Keratinocyte (primary cell): ENCODE data around the gene CCDC92. TPM values are rescaled to one million over a fixed set of nuclear protein-coding genes. Genes with fewer than 3 reads are reported as not detected.

Source experiments
- DNase-seq: peaks from one replicate; pipeline ENCODE4 v3.0.0-alpha.2; 2011; ENCODE audit warnings: low read depth, missing footprints, low spot score
- FAIRE-seq: peaks from 2 replicates; lab custom pipeline; 2011; peaks lifted over from hg19 to GRCh38; lab: Jason Lieb, UNC
- H2AFZ ChIP-seq: 2 replicates; pipeline ENCODE4 v1.6.0; 2012; ENCODE audit warnings: low read length, control low read depth, inconsistent platforms; ENCODE audit not compliant: control insufficient read depth
- H3K27ac ChIP-seq: 2 replicates; pipeline ENCODE4 v1.5.1; 2011; ENCODE audit warnings: low read length; ENCODE audit not compliant: control insufficient read depth, insufficient read depth
- H3K27me3 ChIP-seq: 3 replicates; pipeline ENCODE4 v1.6.0; 2011; ENCODE audit warnings: low read length; ENCODE audit not compliant: control insufficient read depth, insufficient read depth; ENCODE audit errors: extremely low read depth
- H3K36me3 ChIP-seq, 2 experiments: 2 replicates in 1 of 2; 3 replicates in 1 of 2; pipeline ENCODE4 v1.5.1; 2011; ENCODE audit warnings: low read length in 2 of 2, mild to moderate bottlenecking in 1 of 2; ENCODE audit not compliant: control insufficient read depth in 2 of 2, insufficient read depth in 2 of 2; ENCODE audit errors: extremely low read depth in 1 of 2
- H3K4me1 ChIP-seq: 3 replicates; pipeline ENCODE4 v1.5.1; 2011; ENCODE audit warnings: low read length; ENCODE audit not compliant: control insufficient read depth, insufficient read depth; ENCODE audit errors: extremely low read depth
- H3K4me2 ChIP-seq: 3 replicates; pipeline ENCODE4 v1.6.0; 2011; ENCODE audit warnings: low read depth, low read length; ENCODE audit not compliant: control insufficient read depth, insufficient read depth; ENCODE audit errors: extremely low read depth
- H3K4me3 ChIP-seq, 3 experiments: fragments of 200-600 bp in 1 of 3; sonication (generic) in 1 of 3; 2 replicates in 2 of 3; 3 replicates in 1 of 3; pipeline ENCODE4 v1.5.1; 2011 to 2016; ENCODE audit warnings: low read length in 3 of 3, mild to moderate bottlenecking in 3 of 3, control low read depth in 2 of 3, inconsistent platforms in 1 of 3, low read depth in 1 of 3, mixed read lengths in 1 of 3, mixed run types in 1 of 3, moderate library complexity in 1 of 3; ENCODE audit not compliant: control insufficient read depth in 2 of 3, insufficient read depth in 2 of 3; ENCODE audit errors: extremely low read depth in 1 of 3
- H3K79me2 ChIP-seq: 2 replicates; pipeline ENCODE4 v1.6.0; 2012; ENCODE audit warnings: low read length; ENCODE audit not compliant: control insufficient read depth, insufficient read depth
- H3K9ac ChIP-seq: 3 replicates; pipeline ENCODE4 v1.6.0; 2011; ENCODE audit warnings: low read length; ENCODE audit not compliant: control insufficient read depth, insufficient read depth; ENCODE audit errors: extremely low read depth
- H3K9me1 ChIP-seq: 3 replicates; pipeline ENCODE4 v1.6.0; 2011; ENCODE audit warnings: low read length; ENCODE audit not compliant: control insufficient read depth, insufficient read depth; ENCODE audit errors: extremely low read depth
- H3K9me3 ChIP-seq: 2 replicates; pipeline ENCODE4 v1.5.1; 2012; ENCODE audit warnings: low read depth, low read length; ENCODE audit not compliant: control insufficient read depth
- H4K20me1 ChIP-seq: 3 replicates; pipeline ENCODE4 v1.6.0; 2011; ENCODE audit warnings: low read length; ENCODE audit not compliant: control insufficient read depth, insufficient read depth; ENCODE audit errors: extremely low read depth
- EZH2 ChIP-seq: IDR thresholded peaks from one replicate; pipeline ENCODE4 v1.6.1; 2012; ENCODE audit warnings: inconsistent platforms, mild to moderate bottlenecking, low read length, moderate library complexity
- dilution Hi-C: fragments of 300-500 bp; cut with MboI; formaldehyde crosslinking; loops from one replicate; pipeline ENCODE4 v1.7.0; 2020; ENCODE audit warnings: low sequenced_read_pairs; ENCODE audit not compliant: extremely low pct_ligation_motif_present
- polyA plus RNA-seq, 5 experiments: library from polyadenylated mRNA; depleted of rRNA in 3 of 5; stranded (reverse) in 3 of 5; stranded (forward) in 1 of 5; unstranded in 1 of 5; fragments of >200 nt; gene quantifications; 1 replicate in 1 of 5; 2 replicates in 3 of 5; 3 replicates in 1 of 5; pipeline versions ENCODE4 v1.2.1 to v1.2.3, GENCODE V29; 2011 to 2012; ENCODE audit warnings: missing spikeins in 2 of 5, low read depth in 1 of 5, low replicate concordance in 1 of 5
- TF ChIP-seq, protein P1 (sequence below), 3 experiments: IDR thresholded peaks in 1 of 3; conservative IDR thresholded peaks in 1 of 3; optimal IDR thresholded peaks in 1 of 3; 2 replicates in 2 of 3; 3 replicates in 1 of 3; pipeline versions ENCODE3 to v1.5.1; 2011; ENCODE audit warnings: low read length in 3 of 3, mild to moderate bottlenecking in 3 of 3, moderate library complexity in 2 of 3, control low read depth in 1 of 3, inconsistent platforms in 1 of 3; ENCODE audit not compliant: insufficient read depth in 2 of 3; ENCODE audit errors: extremely low read depth in 1 of 3

CCDC92 gene
- polyA plus RNA-seq, 1 donor (not counting 4 experiments of a cell fraction or from before 2014, with no cell fraction given): 8.3 TPM

DNA sequence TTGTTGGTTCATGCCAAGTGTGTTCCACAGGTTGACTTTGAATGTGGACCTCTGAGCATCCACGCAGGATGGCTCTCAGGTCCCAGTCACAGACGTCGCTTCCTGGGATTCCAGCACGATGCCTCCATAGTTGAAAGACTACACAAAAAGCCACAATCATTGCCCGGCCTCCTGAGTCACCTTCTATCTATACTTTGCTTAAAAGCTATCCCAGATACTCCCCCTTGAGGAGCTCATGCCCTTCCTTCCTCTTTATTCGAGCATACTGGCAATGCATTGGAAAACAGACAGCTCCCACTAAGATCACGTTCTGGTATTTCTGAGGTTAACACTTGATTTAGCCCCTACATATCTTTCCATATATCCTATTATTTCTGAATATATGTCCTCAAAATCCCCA is 40.4 kb upstream of the CCDC92 start:
- no peak overlapping the region for H3K4me3 ChIP-seq
- H3K9ac ChIP-seq: no peak overlapping the region
- no peaks in the 10 kb centered on the region for H4K20me1 ChIP-seq
- no peaks in the 10 kb centered on the region for H3K9me3 ChIP-seq
- dilution Hi-C loops: no loop called here
- DNase-seq (no peak), FAIRE-seq (no peak)
- H3K27ac ChIP-seq: no peak overlapping the region
- no peaks in the 10 kb centered on the region for H3K9me1 ChIP-seq
- H2AFZ ChIP-seq: no peak overlapping the region
- no peaks in the 10 kb centered on the region for H3K79me2 ChIP-seq
- peaks cover 4% of the 10 kb centered on the region for H3K4me1 ChIP-seq
- H3K4me2 ChIP-seq: no peak overlapping the region
- no peaks in the 10 kb centered on the region for H3K27me3 ChIP-seq
- no peak for TF ChIP-seq EZH2
- TF ChIP-seq, protein P1, sequence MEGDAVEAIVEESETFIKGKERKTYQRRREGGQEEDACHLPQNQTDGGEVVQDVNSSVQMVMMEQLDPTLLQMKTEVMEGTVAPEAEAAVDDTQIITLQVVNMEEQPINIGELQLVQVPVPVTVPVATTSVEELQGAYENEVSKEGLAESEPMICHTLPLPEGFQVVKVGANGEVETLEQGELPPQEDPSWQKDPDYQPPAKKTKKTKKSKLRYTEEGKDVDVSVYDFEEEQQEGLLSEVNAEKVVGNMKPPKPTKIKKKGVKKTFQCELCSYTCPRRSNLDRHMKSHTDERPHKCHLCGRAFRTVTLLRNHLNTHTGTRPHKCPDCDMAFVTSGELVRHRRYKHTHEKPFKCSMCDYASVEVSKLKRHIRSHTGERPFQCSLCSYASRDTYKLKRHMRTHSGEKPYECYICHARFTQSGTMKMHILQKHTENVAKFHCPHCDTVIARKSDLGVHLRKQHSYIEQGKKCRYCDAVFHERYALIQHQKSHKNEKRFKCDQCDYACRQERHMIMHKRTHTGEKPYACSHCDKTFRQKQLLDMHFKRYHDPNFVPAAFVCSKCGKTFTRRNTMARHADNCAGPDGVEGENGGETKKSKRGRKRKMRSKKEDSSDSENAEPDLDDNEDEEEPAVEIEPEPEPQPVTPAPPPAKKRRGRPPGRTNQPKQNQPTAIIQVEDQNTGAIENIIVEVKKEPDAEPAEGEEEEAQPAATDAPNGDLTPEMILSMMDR (optimal IDR thresholded peaks at IDR 0.05 in 1 of 3, IDR thresholded peaks at IDR 0.05 in 1 of 3, conservative IDR thresholded peaks at IDR 0.05 in 1 of 3; ENCODE audit: extremely low read depth in 1 of 3, insufficient read depth in 2 of 3, low read length in 3 of 3): no peak
- peaks cover 9 to 13% of the 10 kb centered on the region in 2 experiments for H3K36me3 ChIP-seq

- Histone ChIP-seq H3K27me3 (no peaks in the 10 kb centered on the region), H3K79me2 (no peaks in the 10 kb centered on the region), H4K20me1 (no peaks in the 10 kb centered on the region), H3K9me3 (no peaks in the 10 kb centered on the region), H3K9me1 (no peaks in the 10 kb centered on the region), H2AFZ (no peak overlapping the region), H3K36me3 (peaks cover 9 to 13% of the 10 kb centered on the region in 2 experiments), H3K27ac (no peak overlapping the region), H3K4me1 (peaks cover 4% of the 10 kb centered on the region), H3K4me2 (no peak overlapping the region), H3K4me3 (no peak overlapping the region), H3K9ac (no peak overlapping the region)
- dilution Hi-C loops: no loop called here
- DNase-seq (no peak), FAIRE-seq (no peak)
- TF ChIP-seq EZH2: no peak
- TF ChIP-seq, protein P1 (optimal IDR thresholded peaks at IDR 0.05 in 1 of 3, IDR thresholded peaks at IDR 0.05 in 1 of 3, conservative IDR thresholded peaks at IDR 0.05 in 1 of 3; ENCODE audit: extremely low read depth in 1 of 3, insufficient read depth in 2 of 3, low read length in 3 of 3): no peak
Observed at GRCh38 chr12:124011435-124012115, 38.9 kb upstream of the CCDC92 start.
